HEK293 (cell line): Measurements from ENCODE around the gene RNF135.
"Not testable (repeated sequence)": the region's sequence is repeated elsewhere in the genome, so short reads cannot be mapped to it uniquely, and the experiment has no call there.

Experiments
- CTCF ChIA-PET: fragments of 350-600 bp; formaldehyde crosslinking; extraction: SDS; loops from one replicate; lab custom pipeline; 2021; ENCODE audit warnings: antibody characterized with exemption; lab: Yijun Ruan, JAX
- POLR2A ChIA-PET: fragments of 300-600 bp; formaldehyde crosslinking; extraction: SDS; loops from one replicate; lab custom pipeline; 2020; ENCODE audit warnings: antibody characterized with exemption, inconsistent platforms; lab: Yijun Ruan, JAX
- H3K27ac ChIP-seq: fragments of 200-500 bp; sonication (Bioruptor generic); 2 replicates; pipeline ENCODE4 v1.5.1; 2014; ENCODE audit warnings: low read depth, low read length, control low read depth, inconsistent platforms; ENCODE audit errors: extremely low read depth
- H3K36me3 ChIP-seq, 2 experiments: fragments of 200-500 bp in 1 of 2; sonication (Bioruptor generic) in 1 of 2; 1 replicate in 1 of 2; 2 replicates in 1 of 2; pipeline ENCODE4 v1.5.1; 2014 to 2017; ENCODE audit warnings: inconsistent platforms in 2 of 2, low read length in 2 of 2; ENCODE audit not compliant: control insufficient read depth in 2 of 2, insufficient read depth in 1 of 2
- H3K4me1 ChIP-seq: fragments of 200-500 bp; sonication (Bioruptor generic); 2 replicates; pipeline ENCODE4 v1.5.1; 2014; ENCODE audit warnings: mild to moderate bottlenecking, low read length, inconsistent platforms; ENCODE audit not compliant: control insufficient read depth, insufficient read depth
- H3K4me3 ChIP-seq: 2 replicates; pipeline ENCODE4 v1.5.1; 2011; ENCODE audit warnings: low read depth, mild to moderate bottlenecking, control low read depth, low read length, moderate library complexity
- H3K9me3 ChIP-seq: fragments of 200-500 bp; sonication (Bioruptor generic); 2 replicates; pipeline ENCODE4 v1.5.1; 2014; ENCODE audit warnings: low read depth, low read length, inconsistent platforms; ENCODE audit not compliant: control insufficient read depth, insufficient read depth
- WT1 ChIP-seq: fragments of 450-650 bp; formaldehyde crosslinking; IDR thresholded peaks from 2 replicates; pipeline ENCODE4 v1.5.1; 2016; ENCODE audit warnings: missing biosample characterization, missing genetic modification characterization
- ZNF140 ChIP-seq: fragments of 450-650 bp; formaldehyde crosslinking; IDR thresholded peaks from 2 replicates; pipeline ENCODE4 v1.5.1; 2016; ENCODE audit warnings: missing biosample characterization, missing genetic modification characterization
- ZNF146 ChIP-seq: fragments of 450-650 bp; formaldehyde crosslinking; IDR thresholded peaks from 2 replicates; pipeline ENCODE4 v1.5.1; 2016; ENCODE audit warnings: missing biosample characterization, missing genetic modification characterization
- ZNF292 ChIP-seq: fragments of 450-650 bp; formaldehyde crosslinking; IDR thresholded peaks from 2 replicates; pipeline ENCODE4 v1.5.1; 2016; ENCODE audit warnings: low read depth, missing biosample characterization, missing genetic modification characterization, borderline replicate concordance
- ZNF514 ChIP-seq: fragments of 450-650 bp; formaldehyde crosslinking; IDR thresholded peaks from 2 replicates; pipeline ENCODE4 v1.5.1; 2016; ENCODE audit warnings: missing biosample characterization, missing genetic modification characterization
- ZNF654 ChIP-seq: fragments of 450-650 bp; formaldehyde crosslinking; IDR thresholded peaks from 2 replicates; pipeline ENCODE4 v1.5.1; 2016; ENCODE audit warnings: low read depth, missing biosample characterization, missing genetic modification characterization
- ZNF664 ChIP-seq: fragments of 450-650 bp; formaldehyde crosslinking; IDR thresholded peaks from 2 replicates; pipeline ENCODE4 v1.5.1; 2016; ENCODE audit warnings: missing biosample characterization, missing genetic modification characterization
- TF ChIP-seq, protein P1 (sequence below): fragments of 450-650 bp; IDR thresholded peaks from 2 replicates; pipeline ENCODE4 v1.5.1; 2018; ENCODE audit warnings: missing biosample characterization, missing genetic modification characterization
- TF ChIP-seq, protein P2 (sequence below): fragments of 450-650 bp; formaldehyde crosslinking; conservative IDR thresholded peaks from 2 replicates; pipeline ENCODE4 v1.5.1; 2016; ENCODE audit warnings: low read depth, missing biosample characterization, missing genetic modification characterization
- TF ChIP-seq, protein P3 (sequence below): fragments of 450-650 bp; formaldehyde crosslinking; conservative IDR thresholded peaks from 2 replicates; pipeline ENCODE4 v1.5.1; 2016; ENCODE audit warnings: low read depth, missing biosample characterization, missing genetic modification characterization
- TF ChIP-seq, protein P4 (sequence below): fragments of 450-650 bp; formaldehyde crosslinking; IDR thresholded peaks from 2 replicates; pipeline ENCODE4 v1.5.1; 2016; ENCODE audit warnings: missing biosample characterization, missing genetic modification characterization

The RNF135 gene

DNA sequence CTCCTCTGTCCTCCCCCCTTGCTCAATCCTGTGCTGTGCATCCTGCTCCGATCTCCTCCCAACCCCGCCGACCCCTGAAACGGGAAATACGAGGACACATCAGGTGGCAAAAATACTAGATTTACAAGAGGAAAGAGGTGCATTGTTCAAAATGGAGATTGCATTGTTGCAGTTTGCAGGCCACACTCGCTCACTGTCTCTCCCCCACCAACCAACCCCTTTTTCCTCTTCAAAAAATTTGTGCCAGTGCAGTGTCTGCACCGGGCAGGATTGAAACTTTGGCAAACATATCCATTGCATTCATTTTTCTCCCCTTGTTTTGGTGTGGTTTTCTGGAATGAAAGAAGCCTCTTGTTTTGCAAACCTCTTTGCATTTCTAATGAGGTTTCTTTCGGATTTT, 61.0 kb downstream of the RNF135 start:
- POLR2A ChIA-PET = no interaction called here
- H3K27ac ChIP-seq = no peak overlapping the region
- TF ChIP-seq, protein P1, sequence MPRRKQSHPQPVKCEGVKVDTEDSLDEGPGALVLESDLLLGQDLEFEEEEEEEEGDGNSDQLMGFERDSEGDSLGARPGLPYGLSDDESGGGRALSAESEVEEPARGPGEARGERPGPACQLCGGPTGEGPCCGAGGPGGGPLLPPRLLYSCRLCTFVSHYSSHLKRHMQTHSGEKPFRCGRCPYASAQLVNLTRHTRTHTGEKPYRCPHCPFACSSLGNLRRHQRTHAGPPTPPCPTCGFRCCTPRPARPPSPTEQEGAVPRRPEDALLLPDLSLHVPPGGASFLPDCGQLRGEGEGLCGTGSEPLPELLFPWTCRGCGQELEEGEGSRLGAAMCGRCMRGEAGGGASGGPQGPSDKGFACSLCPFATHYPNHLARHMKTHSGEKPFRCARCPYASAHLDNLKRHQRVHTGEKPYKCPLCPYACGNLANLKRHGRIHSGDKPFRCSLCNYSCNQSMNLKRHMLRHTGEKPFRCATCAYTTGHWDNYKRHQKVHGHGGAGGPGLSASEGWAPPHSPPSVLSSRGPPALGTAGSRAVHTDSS (tag by site-specific recombination) = no peak
- TF ChIP-seq ZNF664 (no peak), ZNF146 (tag by site-specific recombination) (no peak), ZNF514 (tag by site-specific recombination) (no peak), ZNF292 (tag by site-specific recombination) (no peak)
- TF ChIP-seq, protein P2, sequence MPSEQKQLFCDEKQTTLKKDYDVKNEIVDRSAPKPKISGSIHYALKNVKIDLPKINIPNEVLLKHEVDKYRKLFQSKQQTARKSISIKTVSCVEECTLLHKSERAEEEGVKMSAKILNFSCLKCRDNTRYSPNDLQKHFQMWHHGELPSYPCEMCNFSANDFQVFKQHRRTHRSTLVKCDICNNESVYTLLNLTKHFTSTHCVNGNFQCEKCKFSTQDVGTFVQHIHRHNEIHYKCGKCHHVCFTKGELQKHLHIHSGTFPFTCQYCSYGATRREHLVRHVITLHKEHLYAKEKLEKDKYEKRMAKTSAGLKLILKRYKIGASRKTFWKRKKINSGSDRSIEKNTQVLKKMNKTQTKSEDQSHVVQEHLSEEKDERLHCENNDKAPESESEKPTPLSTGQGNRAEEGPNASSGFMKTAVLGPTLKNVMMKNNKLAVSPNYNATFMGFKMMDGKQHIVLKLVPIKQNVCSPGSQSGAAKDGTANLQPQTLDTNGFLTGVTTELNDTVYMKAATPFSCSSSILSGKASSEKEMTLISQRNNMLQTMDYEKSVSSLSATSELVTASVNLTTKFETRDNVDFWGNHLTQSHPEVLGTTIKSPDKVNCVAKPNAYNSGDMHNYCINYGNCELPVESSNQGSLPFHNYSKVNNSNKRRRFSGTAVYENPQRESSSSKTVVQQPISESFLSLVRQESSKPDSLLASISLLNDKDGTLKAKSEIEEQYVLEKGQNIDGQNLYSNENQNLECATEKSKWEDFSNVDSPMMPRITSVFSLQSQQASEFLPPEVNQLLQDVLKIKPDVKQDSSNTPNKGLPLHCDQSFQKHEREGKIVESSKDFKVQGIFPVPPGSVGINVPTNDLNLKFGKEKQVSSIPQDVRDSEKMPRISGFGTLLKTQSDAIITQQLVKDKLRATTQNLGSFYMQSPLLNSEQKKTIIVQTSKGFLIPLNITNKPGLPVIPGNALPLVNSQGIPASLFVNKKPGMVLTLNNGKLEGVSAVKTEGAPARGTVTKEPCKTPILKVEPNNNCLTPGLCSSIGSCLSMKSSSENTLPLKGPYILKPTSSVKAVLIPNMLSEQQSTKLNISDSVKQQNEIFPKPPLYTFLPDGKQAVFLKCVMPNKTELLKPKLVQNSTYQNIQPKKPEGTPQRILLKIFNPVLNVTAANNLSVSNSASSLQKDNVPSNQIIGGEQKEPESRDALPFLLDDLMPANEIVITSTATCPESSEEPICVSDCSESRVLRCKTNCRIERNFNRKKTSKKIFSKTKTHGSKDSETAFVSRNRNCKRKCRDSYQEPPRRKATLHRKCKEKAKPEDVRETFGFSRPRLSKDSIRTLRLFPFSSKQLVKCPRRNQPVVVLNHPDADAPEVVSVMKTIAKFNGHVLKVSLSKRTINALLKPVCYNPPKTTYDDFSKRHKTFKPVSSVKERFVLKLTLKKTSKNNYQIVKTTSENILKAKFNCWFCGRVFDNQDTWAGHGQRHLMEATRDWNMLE (tag by site-specific recombination) = no peak
- TF ChIP-seq, all 188 proteins: peak for 0
- Histone ChIP-seq H3K4me1 (no peaks in the 10 kb centered on the region), H3K4me3 (no peak overlapping the region), H3K9me3 (no peaks in the 10 kb centered on the region), H3K36me3 (no peaks in the 10 kb centered on the region; a peak in 1 of 3 replicates)
- CTCF ChIA-PET = interaction anchor here (0.7 kb wide), 1 partner anchor 61 kb away, joined by 3 read pairs; no protein-coding TSS in a partner anchor

DNA sequence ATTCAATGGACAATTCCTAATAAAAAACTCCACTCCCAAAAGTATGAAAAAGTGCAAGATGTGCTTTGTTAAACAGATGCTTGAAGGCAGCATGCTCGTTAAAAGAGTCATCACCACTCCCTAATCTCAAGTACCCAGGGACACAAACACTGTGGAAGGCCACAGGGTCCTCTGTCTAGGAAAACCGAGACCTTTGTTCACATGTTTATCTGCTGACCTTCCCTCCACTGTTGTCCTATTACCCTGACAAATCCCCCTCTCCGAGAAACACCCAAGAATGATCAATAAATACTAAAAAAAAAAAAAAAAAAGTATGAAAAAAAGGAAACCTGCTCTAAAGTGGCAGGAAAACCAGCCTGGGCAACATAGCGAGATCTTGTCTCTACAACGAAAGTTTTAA, 64.8 kb downstream of the RNF135 start:
- H3K4me1 ChIP-seq, POLR2A ChIA-PET, H3K9me3 ChIP-seq, CTCF ChIA-PET, H3K4me3 ChIP-seq, H3K27ac ChIP-seq, H3K36me3 ChIP-seq: not testable (repeated sequence)
- TF ChIP-seq WT1 = 0 out of 2 replicates have a peak, but pooled peaks have one; percentile 26

DNA sequence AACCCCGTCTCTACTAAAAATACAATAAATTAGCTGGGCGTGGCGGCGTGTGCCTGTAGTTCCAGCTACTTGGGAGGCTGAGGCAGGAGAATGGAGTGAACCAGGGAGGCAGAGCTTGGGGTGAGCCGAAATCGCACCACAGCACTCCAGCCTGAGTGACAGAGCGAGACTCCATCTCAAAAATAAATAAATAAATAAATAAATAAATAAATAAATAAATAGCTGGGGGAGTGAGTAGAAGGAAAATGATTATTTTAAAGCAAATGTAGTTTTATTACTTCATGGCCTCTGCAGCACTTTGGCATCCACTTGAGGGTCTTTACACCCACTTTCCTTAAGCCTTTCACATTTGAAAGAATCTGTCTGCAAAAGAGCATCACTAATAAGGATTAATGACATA, 70.0 kb downstream of the RNF135 start:
- POLR2A ChIA-PET = interaction anchor here (0.6 kb wide), 1 partner anchor 191 kb away, joined by 9 read pairs; no protein-coding TSS in a partner anchor
- not testable (repeated sequence) for H3K9me3 ChIP-seq, H3K4me3 ChIP-seq, H3K27ac ChIP-seq, H3K36me3 ChIP-seq, H3K4me1 ChIP-seq
- CTCF ChIA-PET = interaction anchor here (0.6 to 0.8 kb wide), 2 partner anchors 21 to 23 kb away, joined by 3 to 5 read pairs; no protein-coding TSS in a partner anchor
- TF ChIP-seq ZNF140 (tag by site-specific recombination) (peak; percentile 57; the same call in 1 of the 2 replicates), ZNF654 (tag by site-specific recombination) (peak; percentile 31)
- TF ChIP-seq, protein P3, sequence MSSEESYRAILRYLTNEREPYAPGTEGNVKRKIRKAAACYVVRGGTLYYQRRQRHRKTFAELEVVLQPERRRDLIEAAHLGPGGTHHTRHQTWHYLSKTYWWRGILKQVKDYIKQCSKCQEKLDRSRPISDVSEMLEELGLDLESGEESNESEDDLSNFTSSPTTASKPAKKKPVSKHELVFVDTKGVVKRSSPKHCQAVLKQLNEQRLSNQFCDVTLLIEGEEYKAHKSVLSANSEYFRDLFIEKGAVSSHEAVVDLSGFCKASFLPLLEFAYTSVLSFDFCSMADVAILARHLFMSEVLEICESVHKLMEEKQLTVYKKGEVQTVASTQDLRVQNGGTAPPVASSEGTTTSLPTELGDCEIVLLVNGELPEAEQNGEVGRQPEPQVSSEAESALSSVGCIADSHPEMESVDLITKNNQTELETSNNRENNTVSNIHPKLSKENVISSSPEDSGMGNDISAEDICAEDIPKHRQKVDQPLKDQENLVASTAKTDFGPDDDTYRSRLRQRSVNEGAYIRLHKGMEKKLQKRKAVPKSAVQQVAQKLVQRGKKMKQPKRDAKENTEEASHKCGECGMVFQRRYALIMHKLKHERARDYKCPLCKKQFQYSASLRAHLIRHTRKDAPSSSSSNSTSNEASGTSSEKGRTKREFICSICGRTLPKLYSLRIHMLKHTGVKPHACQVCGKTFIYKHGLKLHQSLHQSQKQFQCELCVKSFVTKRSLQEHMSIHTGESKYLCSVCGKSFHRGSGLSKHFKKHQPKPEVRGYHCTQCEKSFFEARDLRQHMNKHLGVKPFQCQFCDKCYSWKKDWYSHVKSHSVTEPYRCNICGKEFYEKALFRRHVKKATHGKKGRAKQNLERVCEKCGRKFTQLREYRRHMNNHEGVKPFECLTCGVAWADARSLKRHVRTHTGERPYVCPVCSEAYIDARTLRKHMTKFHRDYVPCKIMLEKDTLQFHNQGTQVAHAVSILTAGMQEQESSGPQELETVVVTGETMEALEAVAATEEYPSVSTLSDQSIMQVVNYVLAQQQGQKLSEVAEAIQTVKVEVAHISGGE (tag by site-specific recombination) = peak; percentile 72
- TF ChIP-seq, protein P2 (tag by site-specific recombination) = peak; percentile 84
- TF ChIP-seq, protein P4, sequence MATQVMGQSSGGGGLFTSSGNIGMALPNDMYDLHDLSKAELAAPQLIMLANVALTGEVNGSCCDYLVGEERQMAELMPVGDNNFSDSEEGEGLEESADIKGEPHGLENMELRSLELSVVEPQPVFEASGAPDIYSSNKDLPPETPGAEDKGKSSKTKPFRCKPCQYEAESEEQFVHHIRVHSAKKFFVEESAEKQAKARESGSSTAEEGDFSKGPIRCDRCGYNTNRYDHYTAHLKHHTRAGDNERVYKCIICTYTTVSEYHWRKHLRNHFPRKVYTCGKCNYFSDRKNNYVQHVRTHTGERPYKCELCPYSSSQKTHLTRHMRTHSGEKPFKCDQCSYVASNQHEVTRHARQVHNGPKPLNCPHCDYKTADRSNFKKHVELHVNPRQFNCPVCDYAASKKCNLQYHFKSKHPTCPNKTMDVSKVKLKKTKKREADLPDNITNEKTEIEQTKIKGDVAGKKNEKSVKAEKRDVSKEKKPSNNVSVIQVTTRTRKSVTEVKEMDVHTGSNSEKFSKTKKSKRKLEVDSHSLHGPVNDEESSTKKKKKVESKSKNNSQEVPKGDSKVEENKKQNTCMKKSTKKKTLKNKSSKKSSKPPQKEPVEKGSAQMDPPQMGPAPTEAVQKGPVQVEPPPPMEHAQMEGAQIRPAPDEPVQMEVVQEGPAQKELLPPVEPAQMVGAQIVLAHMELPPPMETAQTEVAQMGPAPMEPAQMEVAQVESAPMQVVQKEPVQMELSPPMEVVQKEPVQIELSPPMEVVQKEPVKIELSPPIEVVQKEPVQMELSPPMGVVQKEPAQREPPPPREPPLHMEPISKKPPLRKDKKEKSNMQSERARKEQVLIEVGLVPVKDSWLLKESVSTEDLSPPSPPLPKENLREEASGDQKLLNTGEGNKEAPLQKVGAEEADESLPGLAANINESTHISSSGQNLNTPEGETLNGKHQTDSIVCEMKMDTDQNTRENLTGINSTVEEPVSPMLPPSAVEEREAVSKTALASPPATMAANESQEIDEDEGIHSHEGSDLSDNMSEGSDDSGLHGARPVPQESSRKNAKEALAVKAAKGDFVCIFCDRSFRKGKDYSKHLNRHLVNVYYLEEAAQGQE = peak; percentile 60; the same call in 1 of the 2 replicates
